Camera-type eye (tissue), 1 donor: Measurements from ENCODE around the gene OTOL1. TPM values are rescaled to one million over a fixed set of nuclear protein-coding genes. Genes with fewer than 3 reads are reported as not detected.

ENCODE experiments used
- total RNA-seq: library from RNA; depleted of rRNA; stranded (reverse); fragments of >200 nt; gene quantifications from one replicate; pipeline ENCODE4 v1.2.3, GENCODE V29; 2014

OTOL1 gene
- not detected for total RNA-seq

DNA sequence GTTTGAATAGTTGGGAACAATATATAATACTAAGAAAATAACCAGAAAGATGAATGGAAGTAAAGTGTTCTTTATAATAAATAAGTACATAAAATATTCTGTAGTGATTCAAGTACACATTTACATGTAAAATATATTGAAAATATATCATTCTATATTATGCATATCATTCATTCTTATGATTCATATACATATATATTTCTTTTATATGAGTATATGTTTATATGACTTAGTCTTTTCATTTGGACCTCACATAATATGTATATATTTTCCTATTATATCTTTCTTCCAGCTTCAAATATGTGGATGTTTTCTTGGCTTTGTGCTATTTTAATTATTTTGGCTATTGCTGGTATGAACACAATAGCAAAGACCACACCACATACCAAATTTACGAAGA, at the start of gene OTOL1:
Gene OTOL1, plus strand, starts transcription at position 301 of the 400 bp plus-strand sequence. Its CDS starts 0 bp downstream, at position 301.

Other genes starting within 250 kb of the OTOL1 start
- 4.1 TPM for gene SPTSSB, start 125.3 kb upstream of the OTOL1 start, total RNA-seq